ENCODE data around the gene CAMKMT.
"Not testable (repeated sequence)": the region's sequence is repeated elsewhere in the genome, so short reads cannot be mapped to it uniquely, and the experiment has no call there.

Gene CAMKMT

GRCh38 chr2:44362207-44363015, 664 bp downstream of the CAMKMT start:
- peak; percentile 42 for DNase-seq

GRCh38 chr2:44364604-44365003, 2.9 kb downstream of the CAMKMT start:
- DNase-seq, result no peak

- no peak for DNase-seq
Observed at GRCh38 chr2:44367591-44367990, 5.8 kb downstream of the CAMKMT start.

- DNase-seq, result no peak
Observed at GRCh38 chr2:44369392-44369791, 7.6 kb downstream of the CAMKMT start.

- DNase-seq, result no peak
Observed at GRCh38 chr2:44371445-44371844, 9.7 kb downstream of the CAMKMT start.

GRCh38 chr2:44372246-44372645, 10.5 kb downstream of the CAMKMT start:
- no peak for DNase-seq

- no peak for DNase-seq
Observed at GRCh38 chr2:44377486-44377885, 15.7 kb downstream of the CAMKMT start.

GRCh38 chr2:44385226-44385625, 23.5 kb downstream of the CAMKMT start:
- not testable (repeated sequence) for DNase-seq

GRCh38 chr2:44388877-44389276, 27.1 kb downstream of the CAMKMT start:
- DNase-seq, result no peak

- DNase-seq, result no peak
Observed at GRCh38 chr2:44389895-44390294, 28.1 kb downstream of the CAMKMT start.

- DNase-seq, result peak; percentile 23
Observed at GRCh38 chr2:44392338-44392943, 30.7 kb downstream of the CAMKMT start.

- DNase-seq, result no peak
Observed at GRCh38 chr2:44397447-44398175, 35.9 kb downstream of the CAMKMT start.

GRCh38 chr2:44398243-44398897, 36.6 kb downstream of the CAMKMT start:
- DNase-seq, result no peak

- no peak for DNase-seq
Observed at GRCh38 chr2:44420725-44421124, 59.0 kb downstream of the CAMKMT start.

- DNase-seq, result no peak
Observed at GRCh38 chr2:44424211-44424610, 62.5 kb downstream of the CAMKMT start.

- no peak for DNase-seq
Observed at GRCh38 chr2:44429034-44429433, 67.3 kb downstream of the CAMKMT start.

GRCh38 chr2:44430342-44430741, 68.6 kb downstream of the CAMKMT start:
- DNase-seq, result no peak

GRCh38 chr2:44433895-44434294, 72.1 kb downstream of the CAMKMT start:
- no peak for DNase-seq

- DNase-seq, result no peak
Observed at GRCh38 chr2:44441200-44441599, 79.5 kb downstream of the CAMKMT start.

GRCh38 chr2:44442019-44442418, 80.3 kb downstream of the CAMKMT start:
- no peak for DNase-seq

GRCh38 chr2:44443517-44443916, 81.8 kb downstream of the CAMKMT start:
- DNase-seq, result no peak

GRCh38 chr2:44444881-44445280, 83.1 kb downstream of the CAMKMT start:
- DNase-seq, result no peak

- no peak for DNase-seq
Observed at GRCh38 chr2:44448860-44449527, 87.2 kb downstream of the CAMKMT start.
